Neural cell (in vitro differentiated cells): Measurements from ENCODE around the gene GJA5. TPM values are rescaled to one million over a fixed set of nuclear protein-coding genes. Genes with fewer than 3 reads are reported as not detected.
"Not testable (repeated sequence)": the region's sequence is repeated elsewhere in the genome, so short reads cannot be mapped to it uniquely, and the experiment has no call there.

Experiments used
- H2AFZ ChIP-seq: fragments of 200-600, 300-800 bp; sonication (generic), shearing (Covaris generic); 2 replicates; pipeline ENCODE4 v1.6.0; 2014; ENCODE audit warnings: low read depth, mild to moderate bottlenecking, antibody characterized with exemption, low read length, moderate library complexity
- H3F3A ChIP-seq: fragments of 200-600 bp; shearing (Covaris generic); 2 replicates; pipeline ENCODE4 v1.6.1; 2016; ENCODE audit warnings: mild to moderate bottlenecking, moderate library complexity, mixed read lengths, antibody characterized with exemption, low read length; ENCODE audit not compliant: insufficient read depth, poor library complexity, severe bottlenecking
- H3K27ac ChIP-seq: fragments of 200-600, 300-800 bp; sonication (generic), shearing (Covaris generic); 2 replicates; pipeline ENCODE4 v1.5.1; 2014; ENCODE audit warnings: mild to moderate bottlenecking, low read length, moderate library complexity
- H3K27me3 ChIP-seq: fragments of 300-800, 200-600 bp; sonication (generic), shearing (Covaris generic); 2 replicates; pipeline ENCODE4 v1.6.0; 2014; ENCODE audit warnings: mild to moderate bottlenecking, low read depth, low read length, moderate library complexity; ENCODE audit not compliant: insufficient read depth
- H3K36me3 ChIP-seq: fragments of 300-800, 200-600 bp; sonication (generic), shearing (Covaris generic); 2 replicates; pipeline ENCODE4 v1.5.1; 2014; ENCODE audit warnings: mild to moderate bottlenecking, antibody characterized with exemption, low read length, moderate library complexity; ENCODE audit not compliant: insufficient read depth
- H3K4me2 ChIP-seq: fragments of 300-800, 200-600 bp; sonication (generic), shearing (Covaris generic); 2 replicates; pipeline ENCODE4 v1.6.0; 2014; ENCODE audit warnings: mild to moderate bottlenecking, low read length
- H3K4me3 ChIP-seq: fragments of 300-800, 200-600 bp; sonication (generic), shearing (Covaris generic); 2 replicates; pipeline ENCODE4 v1.5.1; 2014; ENCODE audit warnings: mild to moderate bottlenecking, low read length, moderate library complexity
- H3K79me2 ChIP-seq: fragments of 200-600 bp; shearing (Covaris generic); replicated peaks from 2 replicates; pipeline ENCODE4 v1.6.0; 2014; ENCODE audit warnings: mild to moderate bottlenecking, low read length, moderate library complexity; ENCODE audit not compliant: insufficient read depth
- H3K9ac ChIP-seq: fragments of 300-800, 200-600 bp; sonication (generic), shearing (Covaris generic); 2 replicates; pipeline ENCODE4 v1.6.1; 2016; ENCODE audit warnings: mild to moderate bottlenecking, low read length, mixed read lengths
- H3K9me2 ChIP-seq: fragments of 200-600 bp; shearing (Covaris generic); 2 replicates; pipeline ENCODE4 v1.6.1; 2016; ENCODE audit warnings: mild to moderate bottlenecking, low read length, mixed read lengths; ENCODE audit not compliant: insufficient read depth
- H3K9me3 ChIP-seq: fragments of 200-600, 300-800 bp; sonication (generic), shearing (Covaris generic); 2 replicates; pipeline ENCODE4 v1.6.1; 2016; ENCODE audit warnings: mild to moderate bottlenecking, mixed run types, low read length, moderate library complexity, mixed read lengths
- H4K20me1 ChIP-seq: fragments of 200-600 bp; shearing (Covaris generic); 2 replicates; pipeline ENCODE4 v1.6.1; 2016; ENCODE audit warnings: mild to moderate bottlenecking, mixed run types; ENCODE audit not compliant: insufficient read depth
- CTCF ChIP-seq: fragments of 450-650 bp; IDR thresholded peaks from 2 replicates; pipeline ENCODE4 v1.5.1; 2014; ENCODE audit warnings: antibody characterized with exemption, mild to moderate bottlenecking, moderate library complexity; ENCODE audit not compliant: poor library complexity, severe bottlenecking
- EP300 ChIP-seq: fragments of 450-650 bp; conservative IDR thresholded peaks from 2 replicates; pipeline ENCODE4 v1.6.1; 2014; ENCODE audit warnings: antibody characterized with exemption, mild to moderate bottlenecking, moderate library complexity; ENCODE audit not compliant: poor library complexity, severe bottlenecking
- EZH2 ChIP-seq: fragments of 200-600, 300-800 bp; shearing (Covaris generic), sonication (generic); IDR thresholded peaks from 2 replicates; pipeline ENCODE4 v1.6.1; 2014; ENCODE audit warnings: antibody characterized with exemption, low read length, borderline replicate concordance, mild to moderate bottlenecking; ENCODE audit not compliant: insufficient read depth, poor library complexity, severe bottlenecking
- MXI1 ChIP-seq: fragments of 450-650 bp; conservative IDR thresholded peaks from 2 replicates; pipeline ENCODE4 v1.6.1; 2014; ENCODE audit warnings: antibody characterized with exemption, mild to moderate bottlenecking; ENCODE audit not compliant: poor library complexity, severe bottlenecking
- POLR2AphosphoS5 ChIP-seq: IDR thresholded peaks from 2 replicates; pipeline ENCODE4 v1.6.1; 2012
- RAD21 ChIP-seq: fragments of 450-650 bp; conservative IDR thresholded peaks from 2 replicates; pipeline ENCODE4 v1.6.1; 2014; ENCODE audit warnings: antibody characterized with exemption, mild to moderate bottlenecking, moderate library complexity
- REST ChIP-seq: IDR thresholded peaks from 2 replicates; pipeline ENCODE4 v1.6.1; 2012; ENCODE audit warnings: borderline replicate concordance
- SMC3 ChIP-seq: fragments of 450-650 bp; conservative IDR thresholded peaks from 2 replicates; pipeline ENCODE4 v1.6.1; 2014; ENCODE audit warnings: antibody characterized with exemption, mild to moderate bottlenecking, moderate library complexity; ENCODE audit not compliant: poor library complexity
- TAF1 ChIP-seq: IDR thresholded peaks from 2 replicates; pipeline ENCODE4 v1.6.1; 2012; ENCODE audit warnings: low read depth
- polyA plus RNA-seq: library from polyadenylated mRNA; depleted of rRNA; stranded (reverse); fragments of >200 nt; gene quantifications from 2 replicates; pipeline ENCODE4 v1.2.3, GENCODE V29; 2014

The GJA5 gene
- polyA plus RNA-seq, 1 donor from 2014 or later: not detected

GRCh38 chr1:147734291-147734841, 26.0 kb downstream of the GJA5 start:
- not testable (repeated sequence) for H3K9ac ChIP-seq, H3K79me2 ChIP-seq, H3K36me3 ChIP-seq, H3K27me3 ChIP-seq, H4K20me1 ChIP-seq, H3K27ac ChIP-seq, H3F3A ChIP-seq, H3K9me2 ChIP-seq, H3K9me3 ChIP-seq, H3K4me2 ChIP-seq, H2AFZ ChIP-seq, H3K4me3 ChIP-seq

- H3K9me3 ChIP-seq: no peaks in the 10 kb centered on the region
- TF ChIP-seq EP300 (no peak), TAF1 (no peak), SMC3 (no peak), EZH2 (no peak), REST (no peak), RAD21 (no peak), POLR2AphosphoS5 (no peak), MXI1 (no peak), CTCF (no peak)
- H3K4me2 ChIP-seq: no peak overlapping the region
- no peaks in the 10 kb centered on the region for H4K20me1 ChIP-seq
- no peaks in the 10 kb centered on the region for H3F3A ChIP-seq
- H3K27me3 ChIP-seq: no peaks in the 10 kb centered on the region
- H3K9ac ChIP-seq: no peak overlapping the region
- no peak overlapping the region for H3K27ac ChIP-seq
- H3K36me3 ChIP-seq: no peaks in the 10 kb centered on the region
- H2AFZ ChIP-seq: no peak overlapping the region
- H3K9me2 ChIP-seq: no peaks in the 10 kb centered on the region
- H3K4me3 ChIP-seq: no peak overlapping the region
- H3K79me2 ChIP-seq: no peaks in the 10 kb centered on the region
Observed at GRCh38 chr1:147729315-147729714, 31.1 kb downstream of the GJA5 start.

GRCh38 chr1:147726168-147726567, 34.2 kb downstream of the GJA5 start:
- no peaks in the 10 kb centered on the region for H3F3A ChIP-seq
- H3K9me3 ChIP-seq: no peaks in the 10 kb centered on the region
- no peaks in the 10 kb centered on the region for H3K79me2 ChIP-seq
- no peak overlapping the region for H2AFZ ChIP-seq
- no peak overlapping the region for H3K9ac ChIP-seq
- no peak overlapping the region for H3K4me2 ChIP-seq
- no peak for TF ChIP-seq TAF1
- TF ChIP-seq CTCF: no peak
- TF ChIP-seq RAD21: no peak
- no peak for TF ChIP-seq EZH2
- no peak for TF ChIP-seq EP300
- TF ChIP-seq REST: no peak
- TF ChIP-seq POLR2AphosphoS5: no peak
- no peak for TF ChIP-seq MXI1
- TF ChIP-seq SMC3: no peak
- H3K4me3 ChIP-seq: no peak overlapping the region
- no peaks in the 10 kb centered on the region for H3K27me3 ChIP-seq
- H3K27ac ChIP-seq: no peak overlapping the region
- H3K9me2 ChIP-seq: no peaks in the 10 kb centered on the region
- no peaks in the 10 kb centered on the region for H4K20me1 ChIP-seq
- no peaks in the 10 kb centered on the region for H3K36me3 ChIP-seq
